A549 (cell line): ENCODE results near the gene KLHL15. TPM values are rescaled to one million over a fixed set of nuclear protein-coding genes. Genes with fewer than 3 reads are reported as not detected.
A peak's percentile ranks its signal among the peaks of the same experiment; 100 is the strongest.

ENCODE experiments used
- ATAC-seq, 2 experiments: fragments of 200-7000 bp in 1 of 2; fragments of >200 bp in 1 of 2; cut with Nextera tagmentation in 1 of 2; cut with Tn5 transposase in 1 of 2; 3 replicates each; pipeline versions ENCODE4 v1.8.0 to v1.9.1; 2018 to 2020; ENCODE audit warnings: mild to moderate bottlenecking in 1 of 2, moderate library complexity in 1 of 2
- CTCF ChIA-PET: fragments of 300-600 bp; sonication (Branson Sonifier 250); formaldehyde crosslinking; extraction: SDS; loops from one replicate; lab custom pipeline; 2021; ENCODE audit warnings: antibody characterized with exemption, inconsistent platforms; lab: Yijun Ruan, JAX
- POLR2A ChIA-PET: fragments of 350-600 bp; formaldehyde crosslinking; extraction: SDS; loops from one replicate; lab custom pipeline; 2021; ENCODE audit warnings: antibody characterized with exemption, inconsistent platforms; lab: Yijun Ruan, JAX
- DNase-seq, 2 experiments: peaks; one replicate each; pipeline versions ENCODE4 v3.0.0 to v3.0.0-alpha.2; 2011 to 2016; ENCODE audit warnings: low read depth in 1 of 2, low spot score in 1 of 2
- FAIRE-seq: peaks from 2 replicates; lab custom pipeline; 2011; peaks lifted over from hg19 to GRCh38; lab: Jason Lieb, UNC
- H3K27ac ChIP-seq, 2 experiments: fragments of >200 bp; sonication (Bioruptor Twin); formaldehyde crosslinking; 3 replicates each; pipeline ENCODE4 v1.5.1; 2016 to 2017
- H3K4me1 ChIP-seq: fragments of >200 bp; sonication (Bioruptor Twin); formaldehyde crosslinking; 3 replicates; pipeline ENCODE4 v1.6.1; 2016
- H3K4me2 ChIP-seq: fragments of >200 bp; sonication (Bioruptor Twin); formaldehyde crosslinking; 3 replicates; pipeline ENCODE4 v1.6.1; 2016
- H3K4me3 ChIP-seq: fragments of >200 bp; sonication (Bioruptor Twin); formaldehyde crosslinking; 3 replicates; pipeline ENCODE4 v1.5.1; 2016
- H3K9me3 ChIP-seq: fragments of >200 bp; sonication (Bioruptor Twin); formaldehyde crosslinking; 3 replicates; pipeline ENCODE4 v1.6.1; 2016
- BHLHE40 ChIP-seq: IDR thresholded peaks from 2 replicates; pipeline ENCODE4 v1.6.1; 2012; ENCODE audit warnings: low read depth, low read length, inconsistent platforms
- CBX2 ChIP-seq: fragments of 200-600 bp; sonication (generic); IDR thresholded peaks from 2 replicates; pipeline ENCODE4 v1.6.1; 2016; ENCODE audit warnings: low read depth, mild to moderate bottlenecking, borderline replicate concordance
- CBX8 ChIP-seq: fragments of 200-600 bp; sonication (generic); IDR thresholded peaks from 2 replicates; pipeline ENCODE4 v1.6.1; 2016
- CHD2 ChIP-seq: fragments of 150-350 bp; IDR thresholded peaks from 2 replicates; pipeline ENCODE4 v1.6.1; 2014; ENCODE audit warnings: low read length; ENCODE audit not compliant: partially characterized antibody
- CHD4 ChIP-seq: fragments of 200-600 bp; sonication (generic); IDR thresholded peaks from 2 replicates; pipeline ENCODE4 v1.6.1; 2016; ENCODE audit warnings: antibody characterized with exemption, mild to moderate bottlenecking, borderline replicate concordance
- EP300 ChIP-seq, 2 experiments: fragments of >200 bp; sonication (Bioruptor Twin); formaldehyde crosslinking; IDR thresholded peaks; 2 replicates in 1 of 2; 3 replicates in 1 of 2; pipeline ENCODE4 v1.6.1; 2016 to 2017
- ESRRA ChIP-seq: fragments of 150-350 bp; IDR thresholded peaks from 2 replicates; pipeline ENCODE4 v1.6.1; 2014; ENCODE audit warnings: mild to moderate bottlenecking, low read length, borderline replicate concordance
- FOSB ChIP-seq: fragments of 250-450 bp; sonication (Bioruptor Pico); IDR thresholded peaks from 2 replicates; pipeline ENCODE4 v1.5.0; 2020; ENCODE audit warnings: mild to moderate bottlenecking, moderate library complexity
- FOSL2 ChIP-seq, 2 experiments: fragments of 450-650 bp in 1 of 2; fragments of >200 bp in 1 of 2; sonication (Bioruptor Twin) in 1 of 2; formaldehyde crosslinking; IDR thresholded peaks; 2 replicates each; pipeline versions ENCODE4 v1.5.0 to v1.6.1; 2016 to 2020; ENCODE audit warnings: mild to moderate bottlenecking in 1 of 2, moderate library complexity in 1 of 2
- GATA3 ChIP-seq: IDR thresholded peaks from 2 replicates; pipeline ENCODE4 v1.6.1; 2012; ENCODE audit warnings: borderline replicate concordance
- HOXA7 ChIP-seq: fragments of 250-450 bp; sonication (Bioruptor Pico); IDR thresholded peaks from 2 replicates; pipeline ENCODE4 v1.5.0; 2020; ENCODE audit warnings: mild to moderate bottlenecking, moderate library complexity
- HOXB5 ChIP-seq: fragments of 250-450 bp; sonication (Bioruptor Pico); IDR thresholded peaks from 2 replicates; pipeline ENCODE4 v1.5.0; 2020; ENCODE audit warnings: mild to moderate bottlenecking, moderate library complexity
- JUN ChIP-seq, 2 experiments: fragments of >200 bp; sonication (Bioruptor Twin); formaldehyde crosslinking; IDR thresholded peaks; 2 replicates in 1 of 2; 3 replicates in 1 of 2; pipeline ENCODE4 v1.6.1; 2016 to 2017
- JUNB ChIP-seq: fragments of >200 bp; sonication (Bioruptor Twin); formaldehyde crosslinking; IDR thresholded peaks from 2 replicates; pipeline ENCODE4 v1.6.1; 2016
- NPAS2 ChIP-seq: fragments of 250-450 bp; sonication (Bioruptor Pico); IDR thresholded peaks from 2 replicates; pipeline ENCODE4 v1.8.0; 2022; ENCODE audit warnings: mild to moderate bottlenecking, moderate library complexity, borderline replicate concordance
- POLR2A ChIP-seq: IDR thresholded peaks from 2 replicates; pipeline ENCODE4 v1.6.1; 2012; ENCODE audit warnings: mild to moderate bottlenecking, low read length
- POLR2AphosphoS2 ChIP-seq: conservative IDR thresholded peaks from 2 replicates; pipeline ENCODE4 v1.6.1; 2012; ENCODE audit warnings: low read length, improper control_type of control experiment, inconsistent platforms
- RCOR1 ChIP-seq: fragments of 150-350 bp; IDR thresholded peaks from 2 replicates; pipeline ENCODE4 v1.6.1; 2014; ENCODE audit warnings: antibody characterized with exemption, low read length, low read depth
- SMC3 ChIP-seq: fragments of >200 bp; sonication (Bioruptor Twin); formaldehyde crosslinking; IDR thresholded peaks from 3 replicates; pipeline ENCODE4 v1.6.1; 2018; ENCODE audit warnings: inconsistent platforms
- SREBF2 ChIP-seq: fragments of 450-650 bp; IDR thresholded peaks from 2 replicates; pipeline ENCODE4 v1.6.1; 2014; ENCODE audit warnings: mild to moderate bottlenecking, moderate library complexity
- TFCP2L1 ChIP-seq: fragments of 250-450 bp; sonication (Bioruptor Pico); IDR thresholded peaks from 2 replicates; pipeline ENCODE4 v1.5.0; 2021; ENCODE audit warnings: mild to moderate bottlenecking
- TP53 ChIP-seq: fragments of 250-450 bp; sonication (Bioruptor Pico); IDR thresholded peaks from 2 replicates; pipeline ENCODE4 v1.5.0; 2021; ENCODE audit warnings: mild to moderate bottlenecking, moderate library complexity
- ZNF302 ChIP-seq: fragments of 250-450 bp; sonication (Bioruptor Pico); IDR thresholded peaks from 2 replicates; pipeline ENCODE4 v1.9.0; 2021; ENCODE audit warnings: inconsistent platforms, mild to moderate bottlenecking, moderate library complexity
- WGBS: methylation state at CpG from one replicate; pipeline ENCODE4 v1.1.6; 2017; ENCODE audit errors: missing lambda C conversion rate; 5-methylcytosine and 5-hydroxymethylcytosine counted together
- polyA plus RNA-seq, 4 experiments: library from polyadenylated mRNA; depleted of rRNA in 3 of 4; stranded (reverse); fragments of >200 nt; fragmentation: RNase III in 1 of 4; extraction: RNeasy Plus Mini Kit Qiagen cat#74134 plus additional on column Dnase treatment in 1 of 4; gene quantifications; 2 replicates in 3 of 4; 3 replicates in 1 of 4; pipeline ENCODE4 v1.2.3, GENCODE V29; 2011 to 2017
- TF ChIP-seq, protein P1 (sequence below): IDR thresholded peaks from 2 replicates; pipeline ENCODE4 v1.6.1; 2012; ENCODE audit warnings: low read depth, borderline replicate concordance
- TF ChIP-seq, protein P2 (sequence below): fragments of >200 bp; sonication (Bioruptor Twin); formaldehyde crosslinking; IDR thresholded peaks from 3 replicates; pipeline ENCODE4 v1.6.1; 2016
- TF ChIP-seq, protein P3 (sequence below): IDR thresholded peaks from 2 replicates; pipeline ENCODE4 v1.6.1; 2012

The KLHL15 gene
- polyA plus RNA-seq, 2 of the 4 experiments (the other 2 are of a cell fraction), result 6.4 to 15.0 TPM

DNA sequence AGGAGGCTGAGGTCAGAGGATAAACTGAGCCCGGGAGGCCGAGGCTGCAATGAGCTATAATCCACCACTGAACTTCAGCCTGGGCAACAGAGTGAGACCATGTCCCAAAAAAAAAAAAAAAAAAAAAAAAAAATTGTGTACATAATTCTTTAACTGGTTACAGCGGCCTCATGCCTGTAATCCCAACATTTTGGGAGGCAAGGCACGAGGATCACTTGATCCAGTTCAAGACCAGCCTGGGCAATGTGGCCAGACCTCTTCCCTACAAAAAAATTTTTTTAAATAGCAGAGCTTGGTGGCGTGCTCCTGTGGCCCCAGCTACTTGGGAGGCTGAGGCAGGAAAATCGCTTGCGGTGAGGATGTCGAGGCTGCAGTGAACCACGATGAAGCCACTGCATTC, 9.3 kb downstream of the KLHL15 start (continued):
- no peak for TF ChIP-seq ESRRA
- TF ChIP-seq CBX2, result no peak
- TF ChIP-seq JUN (IDR thresholded peaks at IDR 0.05), result no peak

DNA sequence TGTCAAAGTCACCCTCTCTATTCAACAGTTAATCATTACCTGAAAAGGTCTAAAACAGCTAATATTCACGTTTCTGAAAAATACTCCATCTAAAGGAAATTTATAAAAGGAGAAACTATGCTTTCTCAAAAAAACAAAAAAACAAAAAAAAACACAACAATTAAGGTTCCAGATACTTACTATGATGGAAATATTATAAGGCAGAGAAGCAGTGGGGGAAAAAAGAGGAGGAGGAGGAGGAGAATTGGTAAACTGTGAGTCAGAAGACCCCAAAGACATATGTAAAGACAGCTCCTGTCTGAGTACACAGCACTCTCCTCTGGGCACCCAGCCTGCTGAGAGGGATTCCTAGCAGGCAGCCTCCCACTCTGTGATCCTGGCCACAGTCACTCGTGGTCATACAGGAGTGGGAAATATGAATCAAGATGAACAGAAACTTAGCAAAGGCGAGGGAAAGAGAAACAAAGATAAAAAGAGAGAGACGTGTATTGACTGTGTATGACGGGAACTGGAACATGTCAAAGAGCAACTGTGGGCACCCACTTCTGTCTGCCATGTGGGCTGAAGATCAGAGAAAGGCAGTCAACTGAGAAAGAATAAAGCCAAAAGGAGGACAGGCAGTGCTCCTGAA, 12.5 kb downstream of the KLHL15 start:
- peak overlapping the region; percentile 44 for H3K4me2 ChIP-seq
- 0 out of 6 replicates have a peak overlapping the region, but pooled peaks of 1 of the 2 experiments have one; percentile 32 for H3K27ac ChIP-seq
- no peak overlapping the region for H3K4me3 ChIP-seq
- H3K9me3 ChIP-seq, result no peaks in the 10 kb centered on the region
- DNase-seq (no peak), ATAC-seq (peak in 1 of 2 experiments; percentile 47; a peak in 3 of 6 replicates), FAIRE-seq (no peak)
- POLR2A ChIA-PET, result no interaction called here
- CTCF ChIA-PET, result interaction anchor here (0.8 to 0.9 kb wide), 3 partner anchors 10 to 106 kb away, joined by 3 to 4 read pairs (median 3); partner anchors contain the start of gene EIF2S3
- no peak for TF ChIP-seq NPAS2 (CRISPR knock-in tag)
- TF ChIP-seq POLR2AphosphoS2, result no peak
- no peak for TF ChIP-seq JUNB
- TF ChIP-seq, protein P1, sequence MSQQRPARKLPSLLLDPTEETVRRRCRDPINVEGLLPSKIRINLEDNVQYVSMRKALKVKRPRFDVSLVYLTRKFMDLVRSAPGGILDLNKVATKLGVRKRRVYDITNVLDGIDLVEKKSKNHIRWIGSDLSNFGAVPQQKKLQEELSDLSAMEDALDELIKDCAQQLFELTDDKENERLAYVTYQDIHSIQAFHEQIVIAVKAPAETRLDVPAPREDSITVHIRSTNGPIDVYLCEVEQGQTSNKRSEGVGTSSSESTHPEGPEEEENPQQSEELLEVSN, result no peak
- TF ChIP-seq FOSB, result no peak
- TF ChIP-seq CBX8, result no peak
- no peak for TF ChIP-seq FOSL2 (IDR thresholded peaks at IDR 0.05)
- TF ChIP-seq FOSL2 (CRISPR knock-in tag; IDR thresholded peaks at IDR 0.05), result no peak
- no peak for TF ChIP-seq TP53 (CRISPR knock-in tag)
- no peak for TF ChIP-seq POLR2A
- H3K4me1 ChIP-seq, result peaks cover 23% of the 10 kb centered on the region; the same call in 2 of the 3 replicates
- WGBS, result 61% methylated on average over 5 of the region's 5 CpGs

DNA sequence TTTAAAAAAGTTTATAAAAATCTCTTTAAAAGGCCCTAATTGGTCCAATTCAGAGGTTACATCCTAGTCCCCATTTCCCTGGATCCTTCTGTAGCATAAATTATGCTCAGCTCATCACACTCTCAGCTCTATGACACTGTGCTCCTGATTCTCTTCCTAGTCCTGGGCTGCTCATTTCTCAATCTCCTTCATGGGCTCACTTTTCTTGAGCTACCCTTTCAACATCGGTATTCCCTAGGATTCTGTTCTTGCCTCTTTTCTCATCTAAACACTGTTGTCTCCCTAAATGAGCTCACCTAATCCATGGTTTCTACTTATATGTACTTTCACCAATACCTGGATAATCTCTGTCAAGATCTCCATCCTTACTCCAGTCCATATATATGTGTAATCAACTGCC, 14.7 kb downstream of the KLHL15 start:
- POLR2A ChIA-PET, result interaction anchor here (0.7 to 1.1 kb wide), 2 partner anchors 13 kb away, joined by 3 to 4 read pairs; no protein-coding TSS in a partner anchor
- H3K4me3 ChIP-seq, result no peak overlapping the region
- DNase-seq, result no peak
- TF ChIP-seq TFCP2L1 (CRISPR knock-in tag), result no peak
- TF ChIP-seq, protein P2, sequence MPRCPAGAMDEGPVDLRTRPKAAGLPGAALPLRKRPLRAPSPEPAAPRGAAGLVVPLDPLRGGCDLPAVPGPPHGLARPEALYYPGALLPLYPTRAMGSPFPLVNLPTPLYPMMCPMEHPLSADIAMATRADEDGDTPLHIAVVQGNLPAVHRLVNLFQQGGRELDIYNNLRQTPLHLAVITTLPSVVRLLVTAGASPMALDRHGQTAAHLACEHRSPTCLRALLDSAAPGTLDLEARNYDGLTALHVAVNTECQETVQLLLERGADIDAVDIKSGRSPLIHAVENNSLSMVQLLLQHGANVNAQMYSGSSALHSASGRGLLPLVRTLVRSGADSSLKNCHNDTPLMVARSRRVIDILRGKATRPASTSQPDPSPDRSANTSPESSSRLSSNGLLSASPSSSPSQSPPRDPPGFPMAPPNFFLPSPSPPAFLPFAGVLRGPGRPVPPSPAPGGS, result no peak
- WGBS, result 94% methylated on average over 1 of the region's 1 CpG
- no peaks in the 10 kb centered on the region for H3K9me3 ChIP-seq
- CTCF ChIA-PET, result no interaction called here
- H3K4me2 ChIP-seq, result no peak overlapping the region
- H3K4me1 ChIP-seq, result peaks cover 15% of the 10 kb centered on the region; the same call in 2 of the 3 replicates
- no peak overlapping the region for H3K27ac ChIP-seq
- ATAC-seq, result no peak
- FAIRE-seq, result no peak

DNA sequence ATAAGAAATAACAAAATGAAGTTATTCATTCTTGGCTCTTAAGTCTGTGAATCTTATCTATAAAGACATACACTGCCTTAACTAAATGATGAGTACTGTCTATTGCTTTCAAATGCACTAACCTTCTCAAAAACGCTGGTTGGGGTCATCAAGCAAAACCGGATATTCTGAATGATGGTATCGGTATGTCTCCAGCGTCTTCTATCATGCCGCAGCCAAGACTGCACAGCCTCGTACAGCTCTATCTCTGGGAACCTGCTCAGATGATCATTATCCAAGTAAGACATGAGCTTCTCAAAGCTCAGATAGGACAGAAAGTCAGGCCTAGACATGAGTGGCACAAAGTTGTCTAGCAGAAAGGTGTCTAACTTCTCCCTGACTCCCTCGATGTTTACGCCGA, 21.1 kb downstream of the KLHL15 start:
- Histone ChIP-seq H3K4me3 (no peak overlapping the region), H3K4me2 (no peak overlapping the region), H3K4me1 (peaks cover 8% of the 10 kb centered on the region; the same call in 2 of the 3 replicates), H3K9me3 (no peaks in the 10 kb centered on the region), H3K27ac (no peak overlapping the region)
- 88% methylated on average over 9 of the region's 9 CpGs for WGBS
- ATAC-seq, result no peak; a peak in 1 of 6 replicates
- no peak for DNase-seq
- CTCF ChIA-PET, result no interaction called here
- TF ChIP-seq, protein P1, result no peak
- TF ChIP-seq TFCP2L1 (CRISPR knock-in tag) (no peak), CHD4 (no peak), EP300 (IDR thresholded peaks at IDR 0.05) (no peak), SREBF2 (no peak), RCOR1 (no peak), ZNF302 (CRISPR knock-in tag) (no peak), SMC3 (no peak), CHD2 (no peak), HOXA7 (CRISPR knock-in tag) (no peak), GATA3 (no peak), HOXB5 (no peak), BHLHE40 (no peak)
- TF ChIP-seq, protein P2, result no peak
- TF ChIP-seq, protein P3, sequence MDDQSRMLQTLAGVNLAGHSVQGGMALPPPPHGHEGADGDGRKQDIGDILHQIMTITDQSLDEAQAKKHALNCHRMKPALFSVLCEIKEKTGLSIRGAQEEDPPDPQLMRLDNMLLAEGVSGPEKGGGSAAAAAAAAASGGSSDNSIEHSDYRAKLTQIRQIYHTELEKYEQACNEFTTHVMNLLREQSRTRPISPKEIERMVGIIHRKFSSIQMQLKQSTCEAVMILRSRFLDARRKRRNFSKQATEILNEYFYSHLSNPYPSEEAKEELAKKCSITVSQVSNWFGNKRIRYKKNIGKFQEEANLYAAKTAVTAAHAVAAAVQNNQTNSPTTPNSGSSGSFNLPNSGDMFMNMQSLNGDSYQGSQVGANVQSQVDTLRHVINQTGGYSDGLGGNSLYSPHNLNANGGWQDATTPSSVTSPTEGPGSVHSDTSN, result no peak
- POLR2A ChIA-PET, result no interaction called here
- no peak for FAIRE-seq
